ENCODE measurements around the gene KRT76.
"Not testable (repeated sequence)": the region's sequence is repeated elsewhere in the genome, so short reads cannot be mapped to it uniquely, and the experiment has no call there.

KRT76 gene

GRCh38 chr12:52781399-52782082 is 4.4 kb upstream of the KRT76 start:
- DNase-seq (ENCODE audit: low spot score), result no peak

DNA sequence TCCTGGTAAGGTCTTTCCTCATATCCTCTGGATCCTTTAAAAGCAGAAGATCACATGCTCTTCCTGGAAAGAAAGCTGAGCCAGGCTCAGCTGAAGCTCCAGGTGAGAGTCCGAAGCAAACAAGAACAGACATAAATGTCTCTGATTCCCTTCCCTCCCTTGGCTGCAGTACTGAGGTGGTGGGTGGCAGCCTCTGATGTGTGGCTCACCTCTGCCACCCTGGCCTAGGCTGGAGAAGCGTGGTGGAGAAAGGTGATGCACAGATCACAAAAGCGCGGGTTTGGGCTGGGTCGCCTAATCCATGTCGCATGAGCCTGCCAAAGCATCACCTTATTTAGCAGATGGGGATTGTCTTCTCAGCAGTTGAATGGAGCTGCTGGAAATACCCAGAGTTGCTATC is 2.8 kb upstream of the KRT76 start:
- DNase-seq (ENCODE audit: low spot score), result no peak

GRCh38 chr12:52778833-52779232 is 1.7 kb upstream of the KRT76 start:
- no peak for DNase-seq (ENCODE audit: low spot score)

DNA sequence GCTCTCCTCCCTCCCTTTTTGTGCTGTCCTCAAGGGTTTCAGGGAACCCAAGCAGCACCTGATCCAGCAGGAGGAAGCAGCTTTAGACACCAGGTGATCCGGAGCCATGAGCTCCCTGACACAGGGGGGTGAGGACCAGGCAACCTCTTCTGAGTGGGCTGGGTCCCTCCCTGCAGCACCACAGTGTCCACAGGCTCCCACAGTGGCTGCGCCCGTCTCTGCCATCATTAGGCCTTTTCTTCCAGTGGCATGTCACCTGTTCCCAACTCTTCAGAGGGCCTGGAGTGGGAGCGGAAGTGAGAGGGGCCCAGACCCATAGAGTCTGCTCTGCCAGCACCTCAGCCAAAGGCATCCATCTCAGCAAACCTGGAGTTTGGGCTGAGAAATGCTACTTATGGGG is 421 bp upstream of the KRT76 start:
- no peak for DNase-seq (ENCODE audit: low spot score)

DNA sequence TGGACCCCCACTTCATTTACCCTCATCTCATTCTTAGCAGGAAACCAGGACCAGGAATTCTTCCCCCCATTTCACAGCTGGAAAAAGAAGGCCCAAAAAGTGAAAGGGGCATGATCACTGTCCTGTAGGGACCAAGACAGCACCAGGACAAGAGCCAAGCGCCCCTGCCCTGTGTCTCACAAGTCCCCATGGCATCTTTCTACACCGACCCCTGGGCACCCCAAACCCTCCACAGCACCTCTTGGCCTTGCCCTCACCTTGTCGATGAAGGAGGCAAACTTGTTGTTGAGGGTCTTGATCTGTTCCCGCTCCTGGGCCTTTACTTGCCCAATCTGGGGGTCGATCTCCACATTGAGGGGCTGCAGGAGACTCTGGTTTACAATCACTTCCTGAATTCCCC is 710 bp downstream of the KRT76 start:
- no peak for DNase-seq (ENCODE audit: low spot score)

GRCh38 chr12:52774629-52775250 is 2.4 kb downstream of the KRT76 start:
- DNase-seq (ENCODE audit: low spot score), result no peak

- no peak for DNase-seq (ENCODE audit: low spot score)
Observed at GRCh38 chr12:52772772-52773171, 4.4 kb downstream of the KRT76 start.

DNA sequence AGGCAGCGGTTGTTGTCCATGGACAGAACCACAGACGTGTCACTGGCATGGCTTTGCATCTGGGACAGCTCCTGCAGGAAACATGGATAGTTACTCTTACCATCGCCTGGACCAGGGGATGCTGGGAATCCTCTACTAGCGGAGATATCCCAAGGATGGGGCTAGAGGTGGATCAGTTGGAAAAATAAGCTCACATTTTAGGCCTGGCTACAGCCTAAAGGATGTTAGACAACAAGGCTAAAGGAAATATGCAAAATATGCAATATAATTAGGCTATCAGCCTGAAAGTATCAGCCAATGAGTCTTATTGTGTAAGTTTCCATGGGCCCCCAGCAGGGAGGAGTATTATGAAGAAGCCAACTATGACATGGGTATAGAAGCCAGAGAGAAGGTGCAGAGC is 5.0 kb downstream of the KRT76 start:
- no peak for DNase-seq (ENCODE audit: low spot score)

DNA sequence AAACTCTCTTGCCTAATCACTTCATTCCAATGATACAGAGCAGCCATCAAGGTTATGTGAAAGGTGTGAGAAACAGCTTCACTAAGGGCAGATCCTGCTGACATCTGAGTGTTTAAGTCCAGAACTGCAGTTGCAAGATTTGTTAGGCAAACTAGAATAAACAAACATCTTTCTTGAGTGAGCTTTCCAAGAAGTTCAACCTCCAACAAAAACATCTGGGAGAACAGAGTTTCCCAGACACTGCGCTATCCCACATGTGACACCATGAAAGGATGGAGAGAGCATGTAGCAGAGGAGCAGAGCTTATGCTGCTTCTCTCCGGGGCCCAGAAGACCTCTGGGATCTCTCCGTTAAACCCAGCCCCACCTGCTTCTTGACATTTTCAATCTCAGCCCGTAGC is 5.6 kb downstream of the KRT76 start:
- no peak for DNase-seq (ENCODE audit: low spot score)

GRCh38 chr12:52771088-52771487 is 6.1 kb downstream of the KRT76 start:
- DNase-seq (ENCODE audit: low spot score), result no peak

DNA sequence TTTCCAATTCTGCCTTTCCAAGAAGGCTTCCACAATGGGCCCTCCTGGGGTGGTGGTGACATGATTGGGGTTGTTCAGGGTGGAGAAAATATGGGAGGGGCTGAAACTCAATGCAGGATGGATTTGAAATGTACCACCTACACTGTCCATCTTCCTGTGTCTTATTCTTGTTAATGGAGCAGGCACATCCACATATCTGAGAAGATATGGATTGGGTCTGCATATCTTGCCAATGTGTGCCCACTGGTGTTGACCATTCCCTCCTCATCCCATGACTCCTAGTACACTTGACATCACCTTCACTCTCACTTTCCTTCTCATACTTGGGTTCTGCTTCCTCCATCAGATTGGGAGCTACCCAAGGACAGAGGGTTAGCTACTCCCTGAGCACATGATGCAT is 7.2 kb downstream of the KRT76 start:
- DNase-seq (ENCODE audit: low spot score), result no peak

DNA sequence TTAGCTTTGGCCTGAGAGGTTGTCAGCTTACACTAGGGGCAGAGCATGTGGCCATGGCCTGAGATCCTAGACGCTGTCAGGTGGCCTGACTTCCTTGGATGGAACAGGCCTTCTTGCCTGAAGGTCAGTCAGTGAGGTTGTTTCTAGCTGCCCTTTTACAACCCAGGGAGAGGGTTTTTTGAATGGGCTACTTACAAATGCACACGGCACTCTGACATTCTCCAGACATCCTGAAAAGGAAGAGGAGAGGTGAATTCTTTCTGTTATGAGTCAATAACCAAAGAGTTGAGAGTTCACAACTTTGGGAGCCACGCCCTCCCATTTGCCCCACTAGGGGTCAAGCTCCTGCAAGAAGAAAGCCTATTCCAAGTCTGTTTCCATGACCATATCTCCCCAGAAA is 7.8 kb downstream of the KRT76 start:
- no peak for DNase-seq (ENCODE audit: low spot score)

- DNase-seq (ENCODE audit: low spot score), result no peak
Observed at GRCh38 chr12:52768479-52769200, 8.5 kb downstream of the KRT76 start.

DNA sequence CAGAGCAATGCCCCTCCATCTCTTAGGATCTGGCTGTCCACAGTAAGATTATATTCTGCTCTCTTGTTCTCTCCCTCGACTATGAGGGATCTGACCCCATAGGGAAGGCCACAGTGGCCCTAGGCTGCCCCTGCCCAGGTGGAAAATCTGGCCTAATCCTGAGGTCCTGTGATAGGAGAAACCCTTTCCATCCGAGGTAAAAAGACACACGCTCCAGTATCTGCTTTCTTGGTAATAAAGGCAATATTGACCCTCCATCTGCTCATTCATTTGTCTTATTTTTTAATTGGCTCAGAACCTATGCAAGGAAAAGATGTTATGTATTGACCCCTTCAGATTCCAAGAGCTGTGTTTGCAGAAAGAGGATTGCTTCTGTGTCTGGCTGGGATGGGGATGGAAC is 9.7 kb downstream of the KRT76 start:
- DNase-seq (ENCODE audit: low spot score), result no peak

DNA sequence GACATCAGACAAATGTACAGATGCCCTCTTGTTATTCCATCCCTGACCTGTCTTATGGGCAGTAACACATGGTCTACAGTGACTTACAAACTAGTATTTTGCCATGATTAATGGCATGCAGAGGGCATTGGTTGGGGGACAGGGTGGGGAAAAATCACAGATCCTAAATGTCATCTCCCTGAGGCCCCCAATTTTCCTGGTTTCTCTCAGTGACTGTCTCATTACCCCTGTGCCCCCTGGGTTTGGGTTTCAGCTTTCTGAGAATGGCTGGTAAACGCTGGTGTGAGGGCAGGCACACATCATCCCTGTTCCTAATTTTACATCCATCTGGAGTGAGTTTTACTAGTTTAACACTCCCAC is 10.1 kb downstream of the KRT76 start:
- no peak for DNase-seq (ENCODE audit: low spot score)

DNA sequence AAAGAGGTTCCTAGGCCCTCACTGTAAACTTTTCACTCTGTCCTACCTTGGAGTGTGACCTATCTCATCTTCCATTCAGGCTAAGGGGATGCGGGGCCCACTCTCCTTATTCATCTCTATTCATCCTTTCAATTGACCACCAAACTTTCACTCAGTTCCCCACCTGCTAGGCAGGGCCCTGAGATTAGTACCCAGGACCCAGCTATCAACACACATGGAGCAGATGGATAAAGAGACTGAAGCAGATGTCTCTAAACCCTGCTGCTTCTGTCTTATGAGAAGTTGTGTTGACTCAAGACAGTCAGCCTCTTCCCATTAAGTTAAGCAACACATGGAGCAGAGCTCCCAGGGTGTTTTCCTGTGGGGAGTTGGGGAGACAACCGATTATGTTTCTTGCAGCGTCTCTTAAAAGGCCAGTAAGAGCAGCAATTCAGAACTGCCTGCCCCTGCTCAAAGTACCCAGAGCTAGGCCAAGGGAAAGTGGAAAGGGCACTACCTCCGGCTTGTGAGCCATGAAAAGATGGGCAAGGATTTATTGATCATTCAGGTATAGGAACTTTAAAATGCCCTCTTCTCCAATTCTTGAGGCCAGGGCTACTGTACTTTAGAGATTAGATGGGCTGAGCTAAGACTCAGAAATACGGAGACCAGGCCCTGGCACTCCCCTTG is 10.7 kb downstream of the KRT76 start:
- DNase-seq (ENCODE audit: low spot score), result no peak

GRCh38 chr12:52765702-52766101 is 11.4 kb downstream of the KRT76 start:
- DNase-seq (ENCODE audit: low spot score), result no peak

DNA sequence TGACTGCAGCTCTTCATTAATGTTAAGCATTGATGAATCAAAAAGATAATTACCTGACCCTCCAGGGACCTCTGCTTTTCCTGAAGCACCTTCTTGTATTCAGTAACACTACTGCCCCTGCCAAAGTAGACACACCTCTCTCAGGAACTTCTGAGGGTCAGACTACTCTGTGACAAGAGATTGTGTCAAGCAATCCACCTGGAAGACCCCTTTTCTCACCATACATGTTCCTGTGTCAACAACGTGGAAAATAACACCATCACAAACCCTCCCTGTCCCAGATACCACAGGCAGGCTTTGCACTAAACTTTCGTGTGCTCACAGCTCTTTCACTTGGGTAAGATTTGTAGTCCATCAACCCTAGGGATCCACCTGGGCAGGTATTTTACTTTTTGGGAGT is 13.2 kb downstream of the KRT76 start:
- no peak for DNase-seq (ENCODE audit: low spot score)

DNA sequence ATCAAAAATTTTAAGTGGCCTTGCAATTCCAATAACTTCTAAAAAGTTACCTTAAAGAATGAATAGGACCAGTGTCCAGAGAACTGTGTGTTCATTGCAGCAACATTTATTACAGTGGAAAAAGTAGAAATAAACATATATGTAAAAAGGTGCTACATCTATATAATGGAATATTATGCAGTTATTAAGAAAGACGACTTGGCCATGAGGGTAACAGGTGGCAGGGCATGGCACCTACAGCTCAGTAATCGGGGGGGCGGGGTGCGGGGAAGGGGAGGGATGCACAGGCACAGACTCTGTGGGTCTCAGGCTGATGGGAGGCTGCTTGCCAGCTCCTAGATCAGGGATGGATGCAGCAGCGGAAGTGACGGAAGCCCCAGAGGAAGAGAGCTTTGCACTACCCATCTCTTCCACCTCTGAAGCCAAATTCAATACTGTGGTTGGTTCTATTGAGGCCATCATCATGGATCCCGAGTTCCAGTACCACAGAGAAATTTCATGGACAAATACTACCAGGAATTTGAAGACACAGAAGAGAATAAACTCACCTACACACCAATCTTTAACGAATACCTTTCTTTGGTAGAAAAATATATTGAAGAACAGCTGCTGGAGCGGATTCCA is 14.0 kb downstream of the KRT76 start:
- DNase-seq (ENCODE audit: low spot score), result no peak

GRCh38 chr12:52761802-52762201 is 15.3 kb downstream of the KRT76 start:
- DNase-seq (ENCODE audit: low spot score), result no peak

DNA sequence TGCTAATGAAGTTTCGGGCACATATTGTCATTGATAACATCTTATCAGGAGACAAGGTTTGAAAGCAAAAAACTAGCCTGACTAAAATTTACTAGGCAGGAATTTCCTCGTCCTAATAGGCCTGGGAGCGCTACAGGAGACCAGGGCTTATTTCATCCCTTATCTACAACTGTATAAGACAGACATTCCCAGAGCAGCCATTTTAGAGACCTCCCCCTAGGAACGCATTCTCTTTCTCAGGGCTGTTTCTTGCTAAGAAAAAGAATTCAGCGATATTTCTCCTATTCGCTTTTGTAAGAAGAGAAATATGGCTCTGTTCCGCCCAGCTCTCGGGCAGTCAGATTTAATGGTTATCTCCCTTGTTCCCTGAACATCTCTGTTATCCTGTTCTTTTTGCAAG is 15.9 kb downstream of the KRT76 start:
- DNase-seq (ENCODE audit: low spot score), result not testable (repeated sequence)

GRCh38 chr12:52760623-52761022 is 16.5 kb downstream of the KRT76 start:
- DNase-seq (ENCODE audit: low spot score), result no peak

DNA sequence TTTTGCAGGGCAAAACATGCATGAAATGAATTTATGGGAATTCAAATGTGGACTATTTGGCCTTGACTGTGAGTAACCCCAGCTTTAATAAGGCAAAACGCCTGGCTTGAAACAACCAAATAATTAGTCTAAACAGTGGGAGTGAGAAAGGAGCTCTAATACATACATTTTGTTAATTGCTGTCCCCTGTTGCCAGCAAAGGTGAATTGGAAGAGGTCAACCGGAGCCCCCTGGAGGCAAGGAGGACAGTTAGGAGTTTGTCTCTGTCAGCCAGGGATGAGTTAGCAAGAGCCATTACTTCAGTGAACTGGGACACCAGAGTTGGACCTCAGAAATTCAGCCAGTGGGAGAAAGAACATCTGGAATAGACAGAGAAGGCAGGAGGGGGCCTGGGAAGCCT is 17.4 kb downstream of the KRT76 start:
- DNase-seq (ENCODE audit: low spot score), result no peak

All from Ammon's horn (tissue), 1 donor.